Measurements from ENCODE around the gene CADM2. TPM values are rescaled to one million over a fixed set of nuclear protein-coding genes. Genes with fewer than 3 reads are reported as not detected.

The CADM2 gene
- total RNA-seq, 2 experiments from 2014 or later = 0.30 to 0.58 TPM

DNA sequence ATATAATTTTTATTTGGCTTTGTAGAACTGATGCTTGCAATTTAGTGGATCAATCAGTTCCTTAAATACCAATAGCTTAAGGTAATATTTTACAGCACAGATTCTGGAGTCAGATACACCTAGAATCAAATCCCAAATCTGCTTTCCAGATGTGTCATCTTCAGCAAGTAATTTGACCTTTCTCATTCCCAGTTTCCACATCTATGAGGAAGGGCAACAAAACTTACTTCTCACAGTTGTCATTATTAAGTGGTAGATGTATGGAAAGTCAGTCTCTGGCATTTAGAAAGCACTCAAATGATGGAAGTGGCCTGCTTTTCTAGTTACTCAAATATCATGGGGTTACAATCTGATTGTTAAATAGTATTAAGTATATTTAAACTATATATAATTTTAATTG lies 767.0 kb downstream of the CADM2 start:
- Mint-ChIP-seq H3K36me3 (no peaks in the 10 kb centered on the region), H3K27me3 (no peaks in the 10 kb centered on the region), H3K27ac (no peak overlapping the region), H3K4me1 (no peaks in the 10 kb centered on the region), H3K4me3 (no peak overlapping the region), H3K9me3 (ENCODE audit: low read depth) (peaks cover 2% of the 10 kb centered on the region)
- CTCF ChIA-PET = no interaction called here
- ATAC-seq (no peak), DNase-seq (no peak)

DNA sequence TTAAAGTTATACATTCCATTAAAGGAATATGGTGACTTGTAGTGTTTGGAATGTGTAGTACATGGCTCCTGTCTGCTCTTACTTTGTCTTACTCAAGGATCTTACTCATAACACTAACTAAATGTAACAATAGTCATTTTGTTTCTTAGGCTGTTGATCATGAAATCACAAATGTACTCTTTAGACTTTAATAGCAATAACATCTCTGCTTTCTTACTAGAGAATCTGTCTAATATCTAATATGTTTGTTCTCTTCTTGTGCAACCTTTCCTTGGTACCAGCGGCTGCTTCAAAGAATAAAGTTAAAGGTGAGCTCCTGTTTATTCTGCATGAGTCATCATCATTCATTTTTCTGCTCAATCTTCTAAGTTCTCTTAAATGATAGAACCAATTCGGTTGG lies 767.5 kb downstream of the CADM2 start:
- no peak overlapping the region for H3K27ac Mint-ChIP-seq
- CTCF ChIA-PET = no interaction called here
- no peaks in the 10 kb centered on the region for H3K27me3 Mint-ChIP-seq
- H3K4me1 Mint-ChIP-seq = no peaks in the 10 kb centered on the region
- peaks cover under 1% of the 10 kb centered on the region for H3K9me3 Mint-ChIP-seq (ENCODE audit: low read depth)
- DNase-seq (no peak), ATAC-seq (no peak)
- H3K4me3 Mint-ChIP-seq = no peak overlapping the region
- H3K36me3 Mint-ChIP-seq = no peaks in the 10 kb centered on the region

DNA sequence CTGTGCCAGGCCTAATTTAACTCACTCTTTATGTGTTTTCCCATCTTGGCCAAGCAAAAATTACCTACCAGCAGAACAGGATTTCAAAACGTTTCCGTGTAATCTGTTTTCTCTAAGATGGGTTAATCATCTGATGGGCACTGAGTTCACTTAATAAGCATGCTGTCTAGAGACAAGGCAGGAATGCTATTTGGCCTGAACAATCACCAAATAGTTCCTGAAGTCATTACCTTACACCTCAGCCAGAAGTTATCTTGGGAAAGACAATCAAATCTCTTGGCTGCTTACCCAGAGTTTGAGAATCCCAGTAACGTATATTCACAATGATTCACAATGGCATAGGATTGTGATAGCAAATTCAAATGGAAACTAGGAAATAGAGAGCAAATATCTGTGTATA lies 779.1 kb downstream of the CADM2 start:
- CTCF ChIA-PET = no interaction called here
- H3K4me1 Mint-ChIP-seq = no peaks in the 10 kb centered on the region
- no peak overlapping the region for H3K4me3 Mint-ChIP-seq
- ATAC-seq (no peak), DNase-seq (no peak)
- peaks cover 5% of the 10 kb centered on the region for H3K9me3 Mint-ChIP-seq (ENCODE audit: low read depth)
- no peaks in the 10 kb centered on the region for H3K27me3 Mint-ChIP-seq
- no peaks in the 10 kb centered on the region for H3K36me3 Mint-ChIP-seq
- H3K27ac Mint-ChIP-seq = no peak overlapping the region

DNA sequence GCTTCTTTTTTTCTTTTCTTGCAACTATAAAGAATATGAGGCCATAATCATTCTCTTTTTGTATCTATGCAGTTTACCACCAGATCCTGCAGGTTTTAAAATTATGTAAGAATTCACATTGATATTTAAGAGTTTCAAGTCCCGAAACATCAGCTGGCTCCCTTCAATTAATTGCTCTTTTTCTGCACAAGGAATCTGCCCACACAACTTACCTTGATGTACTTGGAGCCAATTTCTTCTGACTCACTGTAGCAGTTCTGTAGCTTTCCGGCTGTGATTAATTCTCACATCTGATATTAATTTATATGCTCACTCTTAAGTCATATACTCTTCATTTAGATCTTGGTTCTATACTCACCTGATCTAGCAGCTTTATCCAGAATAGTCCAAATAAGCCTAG lies 781.8 kb downstream of the CADM2 start:
- Mint-ChIP-seq H3K36me3 (no peaks in the 10 kb centered on the region), H3K4me1 (no peaks in the 10 kb centered on the region), H3K27me3 (no peaks in the 10 kb centered on the region), H3K9me3 (ENCODE audit: low read depth) (peaks cover 3% of the 10 kb centered on the region), H3K4me3 (no peak overlapping the region), H3K27ac (no peak overlapping the region)
- DNase-seq (no peak), ATAC-seq (no peak)
- CTCF ChIA-PET = no interaction called here

DNA sequence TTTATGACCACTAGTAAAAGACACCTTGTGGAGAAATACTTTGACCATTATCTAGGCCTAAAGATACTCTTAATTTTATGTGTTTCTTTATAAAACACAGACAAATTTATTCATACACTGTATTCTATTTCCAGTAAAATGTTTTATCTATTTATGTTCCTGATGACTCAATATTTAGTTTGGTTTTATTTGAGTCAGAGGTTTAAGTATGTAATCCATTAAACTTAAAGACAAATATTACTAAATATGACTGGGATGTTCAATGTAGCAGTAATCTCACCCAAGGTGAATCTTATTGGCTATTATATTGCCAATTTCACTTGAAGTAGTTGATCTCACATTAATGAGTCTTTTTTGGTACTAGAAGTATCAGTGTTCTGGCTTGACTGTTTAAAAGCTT lies 799.7 kb downstream of the CADM2 start:
- Mint-ChIP-seq H3K27me3 (no peaks in the 10 kb centered on the region), H3K9me3 (ENCODE audit: low read depth) (peaks cover 9% of the 10 kb centered on the region), H3K4me3 (no peak overlapping the region), H3K4me1 (no peaks in the 10 kb centered on the region), H3K36me3 (no peaks in the 10 kb centered on the region), H3K27ac (no peak overlapping the region)
- CTCF ChIA-PET = no interaction called here
- no peak for ATAC-seq
- no peak for DNase-seq

DNA sequence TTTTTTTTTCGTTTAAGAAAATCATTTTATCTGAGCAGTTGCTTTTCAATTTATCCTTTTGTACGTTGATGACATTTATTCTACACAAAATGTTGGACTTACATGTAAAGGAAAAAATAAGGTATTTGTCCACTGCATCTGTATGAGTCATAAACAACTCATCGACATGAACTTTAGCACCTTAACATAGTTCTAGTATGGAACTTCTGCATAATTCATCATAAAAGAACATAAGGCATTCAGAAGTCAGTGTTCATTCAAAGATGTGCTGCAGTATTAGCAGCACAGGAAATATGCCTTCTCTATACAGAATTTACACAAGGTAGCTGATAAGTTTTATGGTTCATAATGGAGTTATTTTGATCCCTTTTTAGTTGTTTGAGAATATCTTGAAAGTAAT lies 801.6 kb downstream of the CADM2 start:
- DNase-seq (no peak), ATAC-seq (no peak)
- Mint-ChIP-seq H3K4me3 (no peak overlapping the region), H3K4me1 (no peaks in the 10 kb centered on the region), H3K27ac (no peak overlapping the region), H3K27me3 (no peaks in the 10 kb centered on the region), H3K36me3 (no peaks in the 10 kb centered on the region), H3K9me3 (ENCODE audit: low read depth) (peaks cover 7% of the 10 kb centered on the region)
- CTCF ChIA-PET = no interaction called here

DNA sequence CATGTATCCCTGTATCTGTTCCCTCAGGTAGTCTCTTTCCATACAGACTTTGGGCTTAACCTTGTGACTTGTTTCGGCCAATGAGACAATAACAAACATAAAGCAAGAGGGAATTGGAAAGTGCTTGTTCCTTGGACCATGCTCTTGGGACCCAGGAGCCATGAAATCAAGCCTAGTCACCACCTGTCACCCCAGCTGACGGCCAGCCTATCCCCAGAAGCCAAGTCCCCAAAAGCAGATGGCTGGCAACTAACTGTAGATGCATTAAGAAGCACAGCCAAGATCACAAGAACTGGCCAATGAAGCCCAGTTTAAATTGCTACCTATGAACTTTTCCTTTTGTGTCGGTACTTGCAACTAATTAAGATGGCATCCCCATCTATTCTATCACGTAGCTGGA lies 822.0 kb downstream of the CADM2 start:
- CTCF ChIA-PET = no interaction called here
- ATAC-seq (no peak), DNase-seq (no peak)
- Mint-ChIP-seq H3K27me3 (no peaks in the 10 kb centered on the region), H3K4me3 (no peak overlapping the region), H3K36me3 (no peaks in the 10 kb centered on the region), H3K4me1 (no peaks in the 10 kb centered on the region), H3K27ac (no peak overlapping the region), H3K9me3 (ENCODE audit: low read depth) (peaks cover 9% of the 10 kb centered on the region)

DNA sequence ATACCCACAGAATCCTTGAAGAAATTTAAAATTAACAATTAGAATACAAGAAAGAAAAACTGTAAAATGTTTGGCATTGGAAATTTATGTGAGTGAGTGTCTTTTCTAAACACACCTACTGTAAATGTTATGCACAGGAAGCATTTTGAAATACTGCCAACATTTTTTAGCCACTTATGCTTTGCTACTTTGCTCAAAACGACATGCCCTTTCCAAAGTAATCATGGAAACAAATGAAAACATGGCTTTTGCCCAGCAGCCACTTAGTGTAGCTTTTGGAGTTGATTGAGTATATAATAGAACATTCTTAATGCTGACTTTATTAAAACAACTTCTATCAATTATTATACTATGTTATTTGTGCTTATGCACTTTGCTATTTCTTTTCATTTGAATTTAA lies 823.0 kb downstream of the CADM2 start:
- no peaks in the 10 kb centered on the region for H3K27me3 Mint-ChIP-seq
- H3K27ac Mint-ChIP-seq = no peak overlapping the region
- CTCF ChIA-PET = no interaction called here
- DNase-seq (no peak), ATAC-seq (no peak)
- H3K4me1 Mint-ChIP-seq = no peaks in the 10 kb centered on the region
- no peak overlapping the region for H3K4me3 Mint-ChIP-seq
- H3K36me3 Mint-ChIP-seq = no peaks in the 10 kb centered on the region
- H3K9me3 Mint-ChIP-seq (ENCODE audit: low read depth) = peaks cover 9% of the 10 kb centered on the region

DNA sequence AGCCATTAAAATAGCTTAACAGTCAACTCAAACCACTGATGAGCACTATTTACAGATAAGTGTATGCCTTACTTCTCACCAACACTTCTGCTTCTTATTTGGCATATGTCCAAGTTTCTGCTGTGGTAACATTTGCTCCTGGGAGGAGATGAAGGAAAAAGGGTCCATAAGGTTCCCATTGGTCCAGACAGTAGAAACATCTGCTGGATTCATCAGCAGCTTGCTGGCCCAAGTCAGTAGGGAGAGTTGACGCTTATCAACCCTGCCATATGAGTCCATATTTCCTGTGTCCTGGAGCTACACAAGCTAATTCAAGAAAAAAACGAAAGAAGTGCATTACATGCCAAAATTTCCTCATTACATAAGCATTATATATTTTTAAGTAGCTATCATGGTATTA lies 824.5 kb downstream of the CADM2 start:
- no peak overlapping the region for H3K27ac Mint-ChIP-seq
- H3K36me3 Mint-ChIP-seq = no peaks in the 10 kb centered on the region
- no peak overlapping the region for H3K4me3 Mint-ChIP-seq
- no peaks in the 10 kb centered on the region for H3K4me1 Mint-ChIP-seq
- peaks cover 11% of the 10 kb centered on the region for H3K9me3 Mint-ChIP-seq (ENCODE audit: low read depth)
- H3K27me3 Mint-ChIP-seq = no peaks in the 10 kb centered on the region
- ATAC-seq = no peak
- CTCF ChIA-PET = no interaction called here
- no peak for DNase-seq

DNA sequence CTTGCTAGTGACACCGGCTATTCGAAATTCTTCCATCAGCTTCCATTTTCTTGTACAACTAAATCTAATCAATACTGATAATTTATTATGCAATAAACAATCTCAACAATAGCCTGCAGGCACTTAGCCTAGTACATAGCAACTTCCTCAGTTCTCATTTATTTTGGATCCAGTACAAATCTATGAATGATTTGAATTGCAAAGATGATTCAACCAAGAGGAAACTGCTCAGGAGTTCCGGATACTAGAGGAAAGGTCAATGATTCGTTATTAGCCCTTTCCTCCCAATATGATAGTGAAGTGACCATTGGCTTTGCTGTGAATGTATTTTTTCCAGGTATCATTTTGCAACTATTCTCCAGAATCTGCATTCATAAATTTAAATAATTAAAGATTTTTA lies 827.0 kb downstream of the CADM2 start:
- H3K9me3 Mint-ChIP-seq (ENCODE audit: low read depth) = peaks cover 6% of the 10 kb centered on the region
- CTCF ChIA-PET = no interaction called here
- no peak overlapping the region for H3K4me3 Mint-ChIP-seq
- H3K36me3 Mint-ChIP-seq = no peaks in the 10 kb centered on the region
- H3K27ac Mint-ChIP-seq = no peak overlapping the region
- ATAC-seq (no peak), DNase-seq (no peak)
- H3K4me1 Mint-ChIP-seq = no peaks in the 10 kb centered on the region
- H3K27me3 Mint-ChIP-seq = no peaks in the 10 kb centered on the region

DNA sequence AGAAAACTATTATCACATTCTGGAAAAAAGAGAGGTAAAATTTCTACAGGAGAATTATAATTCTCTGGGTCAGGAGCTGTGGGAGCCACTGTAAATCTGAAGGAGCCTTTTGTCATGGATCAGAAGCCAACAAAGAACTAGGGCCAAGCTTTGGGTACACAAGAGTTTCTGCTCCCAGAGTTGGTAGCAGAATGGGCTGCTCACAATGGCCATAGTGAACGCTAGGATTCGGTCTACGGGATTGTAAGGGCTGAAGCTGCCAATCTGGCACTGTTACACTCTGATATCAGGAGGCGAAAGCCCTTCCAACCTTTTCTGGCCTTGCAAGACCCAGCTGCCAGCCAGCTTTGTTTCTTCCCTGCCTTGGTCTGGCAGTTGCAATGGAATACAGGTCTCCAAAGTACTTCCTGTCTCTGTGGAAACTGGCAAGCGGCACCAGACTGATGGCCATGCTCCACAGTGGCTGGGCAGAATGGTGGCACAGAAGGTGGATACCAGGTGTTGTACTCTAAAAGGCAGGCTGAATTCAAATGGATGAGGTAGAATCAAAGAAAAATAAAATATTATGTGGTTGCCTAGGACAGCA lies 831.7 kb downstream of the CADM2 start:
- Mint-ChIP-seq H3K36me3 (no peaks in the 10 kb centered on the region), H3K4me1 (no peaks in the 10 kb centered on the region), H3K9me3 (ENCODE audit: low read depth) (peaks cover 5% of the 10 kb centered on the region), H3K27ac (no peak overlapping the region), H3K27me3 (no peaks in the 10 kb centered on the region), H3K4me3 (no peak overlapping the region)
- no peak for ATAC-seq
- CTCF ChIA-PET = no interaction called here
- no peak for DNase-seq

DNA sequence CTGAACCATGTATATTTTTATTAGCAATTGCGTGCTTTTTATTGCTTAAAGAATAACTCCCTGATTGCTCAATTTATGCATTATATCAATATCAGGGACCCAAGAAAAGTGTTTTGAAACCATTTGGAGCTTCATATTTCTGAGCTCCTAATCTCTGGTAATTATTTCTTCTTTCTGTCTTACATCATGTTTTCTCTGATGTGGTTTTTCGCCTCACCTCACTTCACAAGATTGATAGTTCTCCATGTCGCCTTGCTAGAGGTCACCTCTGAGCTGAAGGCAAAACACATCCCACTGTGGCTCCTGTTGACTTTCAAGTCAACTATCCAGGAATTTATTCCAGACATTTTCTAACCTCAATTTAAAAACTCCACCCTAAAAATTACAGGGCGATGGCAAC lies 837.4 kb downstream of the CADM2 start:
- Mint-ChIP-seq H3K9me3 (ENCODE audit: low read depth) (peaks cover 4% of the 10 kb centered on the region), H3K4me1 (no peaks in the 10 kb centered on the region), H3K27me3 (no peaks in the 10 kb centered on the region), H3K36me3 (no peaks in the 10 kb centered on the region), H3K27ac (no peak overlapping the region), H3K4me3 (no peak overlapping the region)
- CTCF ChIA-PET = no interaction called here
- DNase-seq = no peak
- ATAC-seq = no peak

DNA sequence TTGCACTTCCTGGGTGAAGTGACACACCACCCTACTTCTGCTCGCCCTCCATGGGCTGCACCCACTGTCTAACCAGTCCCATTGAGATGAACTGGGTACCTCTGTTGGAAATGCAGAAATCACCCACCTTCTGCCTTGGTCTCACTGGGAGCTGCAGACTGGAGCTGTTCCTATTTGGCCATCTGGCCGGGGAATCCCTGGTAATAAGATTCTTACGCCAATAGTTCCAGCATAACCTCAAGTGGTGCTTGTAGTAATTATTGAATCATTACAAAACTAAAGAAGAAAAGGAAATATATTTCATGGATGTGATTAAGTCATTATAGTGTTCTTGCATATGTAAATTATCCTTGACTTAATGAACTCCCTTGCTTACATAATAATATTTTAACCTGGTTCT lies 841.9 kb downstream of the CADM2 start:
- no peak for DNase-seq
- H3K9me3 Mint-ChIP-seq (ENCODE audit: low read depth) = peaks cover 2% of the 10 kb centered on the region
- H3K27ac Mint-ChIP-seq = no peak overlapping the region
- no peaks in the 10 kb centered on the region for H3K4me1 Mint-ChIP-seq
- no peaks in the 10 kb centered on the region for H3K27me3 Mint-ChIP-seq
- H3K4me3 Mint-ChIP-seq = no peak overlapping the region
- no peak for ATAC-seq
- CTCF ChIA-PET = no interaction called here
- no peaks in the 10 kb centered on the region for H3K36me3 Mint-ChIP-seq

DNA sequence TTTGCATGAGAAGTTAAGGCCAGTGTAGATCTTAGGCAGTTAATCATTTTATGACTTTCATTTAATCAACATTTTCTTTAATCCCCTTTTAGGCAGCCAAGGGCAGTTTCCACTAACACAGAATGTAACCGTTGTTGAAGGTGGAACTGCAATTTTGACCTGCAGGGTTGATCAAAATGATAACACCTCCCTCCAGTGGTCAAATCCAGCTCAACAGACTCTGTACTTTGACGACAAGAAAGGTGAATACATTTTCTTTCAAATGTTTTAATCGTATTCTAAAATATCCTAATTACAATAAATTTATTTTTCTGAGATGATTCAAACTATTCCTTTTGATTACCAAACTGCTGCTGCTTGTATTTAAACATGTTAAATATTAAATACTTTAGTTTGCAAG lies 843.2 kb downstream of the CADM2 start:
- DNase-seq (no peak), ATAC-seq (no peak)
- H3K36me3 Mint-ChIP-seq = no peaks in the 10 kb centered on the region
- no peaks in the 10 kb centered on the region for H3K27me3 Mint-ChIP-seq
- CTCF ChIA-PET = no interaction called here
- no peak overlapping the region for H3K4me3 Mint-ChIP-seq
- no peaks in the 10 kb centered on the region for H3K4me1 Mint-ChIP-seq
- no peak overlapping the region for H3K27ac Mint-ChIP-seq
- peaks cover 2% of the 10 kb centered on the region for H3K9me3 Mint-ChIP-seq (ENCODE audit: low read depth)

DNA sequence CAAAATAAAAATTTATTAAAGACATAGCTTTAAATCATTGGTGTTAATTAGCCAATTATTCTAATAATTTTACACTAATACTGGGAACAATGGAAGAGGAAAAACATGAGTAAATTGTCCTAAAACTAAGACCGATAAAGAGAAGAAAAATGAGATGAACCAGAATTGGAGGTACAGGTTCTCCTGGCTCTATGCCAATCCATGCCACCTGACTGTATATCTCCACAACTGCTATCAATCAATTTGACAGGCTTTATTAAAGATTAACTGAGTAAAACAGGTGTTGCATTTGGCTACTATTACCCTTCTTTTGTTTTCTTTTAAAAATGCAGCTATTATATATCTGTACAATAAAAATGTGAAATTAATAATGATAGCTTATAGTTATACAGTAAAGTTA lies 850.0 kb downstream of the CADM2 start:
- DNase-seq (no peak), ATAC-seq (no peak)
- no peak overlapping the region for H3K27ac Mint-ChIP-seq
- CTCF ChIA-PET = no interaction called here
- no peaks in the 10 kb centered on the region for H3K4me1 Mint-ChIP-seq
- no peaks in the 10 kb centered on the region for H3K36me3 Mint-ChIP-seq
- no peak overlapping the region for H3K4me3 Mint-ChIP-seq
- no peaks in the 10 kb centered on the region for H3K27me3 Mint-ChIP-seq
- peaks cover 6% of the 10 kb centered on the region for H3K9me3 Mint-ChIP-seq (ENCODE audit: low read depth)
